HuH-7 (cell line): ENCODE results near the gene OTOS.

Source experiments
- DNase-seq: peaks from one replicate; pipeline ENCODE4 v3.0.0; 2011; ENCODE audit warnings: low spot score

OTOS gene

GRCh38 chr2:240114233-240114632, 26.2 kb downstream of the OTOS start:
- DNase-seq: no peak

DNA sequence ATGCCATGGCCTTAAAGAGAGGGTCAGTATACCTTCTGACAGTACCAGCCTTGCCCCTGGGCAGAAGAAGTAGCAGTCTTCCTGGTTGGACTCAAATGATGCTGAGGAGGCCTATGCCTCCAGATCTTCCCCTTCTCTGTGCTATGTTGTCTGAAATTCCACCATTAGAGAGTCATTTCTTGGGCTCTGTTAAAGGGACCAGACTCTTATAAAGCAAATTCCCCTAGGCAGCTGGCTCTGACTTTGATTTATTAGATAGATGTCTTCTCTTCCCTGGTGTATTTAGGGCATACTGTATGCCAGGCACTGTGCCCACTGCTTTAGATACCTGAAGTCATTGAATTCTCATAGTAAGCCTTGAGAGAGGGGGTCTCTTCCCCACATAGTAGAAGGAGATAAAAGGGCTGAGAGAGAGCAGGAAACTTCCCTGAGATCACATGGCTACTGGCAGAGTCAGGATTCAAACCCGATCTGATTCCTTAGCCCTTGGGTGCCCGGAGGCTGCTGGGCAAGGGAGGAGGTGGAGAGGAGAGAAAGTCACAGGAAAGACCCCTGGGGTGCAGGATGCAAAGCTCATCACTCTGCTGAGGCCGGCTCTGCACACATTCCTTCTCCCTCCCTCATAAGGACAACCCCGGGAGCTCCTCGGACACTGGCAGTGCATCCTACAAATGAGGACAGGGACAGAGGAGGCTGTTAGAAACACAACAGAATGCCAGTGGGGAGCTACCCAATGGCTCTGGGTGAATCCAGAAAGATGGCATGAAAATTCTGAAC, 27.4 kb downstream of the OTOS start:
- no peak for DNase-seq

- DNase-seq: no peak
Observed at GRCh38 chr2:240111253-240111652, 29.2 kb downstream of the OTOS start.

DNA sequence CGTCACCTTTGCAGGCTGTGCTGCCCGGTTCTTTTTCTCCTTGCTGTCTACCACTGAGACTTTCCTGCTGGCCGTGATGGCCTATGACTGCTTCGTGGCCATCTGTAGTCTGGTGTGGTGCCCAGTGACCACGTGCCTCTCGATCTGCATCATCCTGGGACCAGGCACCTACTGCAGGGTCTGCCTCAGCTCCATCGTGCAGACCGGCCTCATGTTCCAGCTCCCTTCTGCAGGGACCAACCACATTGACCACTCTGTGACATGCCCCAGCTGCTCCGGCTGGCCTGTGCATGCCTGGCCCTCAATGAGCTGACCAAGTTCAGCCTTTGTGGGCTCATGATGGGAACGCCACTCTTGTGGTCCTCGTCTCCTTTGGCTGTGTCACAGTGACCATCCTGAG, 31.1 kb downstream of the OTOS start:
- DNase-seq: no peak

- DNase-seq: no peak
Observed at GRCh38 chr2:240107477-240107796, 33.0 kb downstream of the OTOS start.

DNA sequence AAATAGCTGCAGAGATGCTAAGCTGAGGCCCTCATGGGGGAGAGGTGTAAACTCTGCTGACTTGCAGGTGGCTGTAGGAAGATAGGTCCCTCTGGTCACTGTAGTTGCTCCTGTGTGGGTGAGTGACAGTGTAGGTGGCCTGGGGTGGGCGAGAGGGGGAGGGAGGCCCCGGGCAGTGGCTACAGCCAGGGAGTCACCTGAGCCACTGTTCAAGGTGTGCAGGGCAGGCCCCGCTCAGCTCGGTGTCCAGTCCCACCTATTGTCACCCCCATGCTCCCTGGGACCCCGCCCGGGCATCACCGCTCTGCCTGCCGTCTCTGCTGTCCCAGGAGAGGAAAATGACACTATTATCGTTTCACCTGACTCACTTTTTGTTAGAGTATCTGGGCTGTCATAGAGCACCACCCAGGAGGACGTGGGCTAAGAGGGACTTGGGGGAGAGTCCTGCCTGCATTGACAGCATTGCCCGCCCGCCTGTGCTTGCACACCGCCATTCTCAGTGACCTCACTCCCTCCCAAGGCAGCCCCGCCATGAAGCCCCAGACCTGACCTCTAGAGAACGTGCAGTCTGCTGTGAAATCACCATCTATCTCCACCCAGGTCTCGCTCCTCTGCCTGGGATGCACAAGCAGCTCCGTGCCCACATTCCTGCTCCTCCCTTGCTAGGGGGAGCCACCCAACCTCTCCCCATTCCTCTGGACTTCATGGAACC, 33.5 kb downstream of the OTOS start:
- DNase-seq: no peak

GRCh38 chr2:240105982-240106381, 34.5 kb downstream of the OTOS start:
- DNase-seq: no peak

DNA sequence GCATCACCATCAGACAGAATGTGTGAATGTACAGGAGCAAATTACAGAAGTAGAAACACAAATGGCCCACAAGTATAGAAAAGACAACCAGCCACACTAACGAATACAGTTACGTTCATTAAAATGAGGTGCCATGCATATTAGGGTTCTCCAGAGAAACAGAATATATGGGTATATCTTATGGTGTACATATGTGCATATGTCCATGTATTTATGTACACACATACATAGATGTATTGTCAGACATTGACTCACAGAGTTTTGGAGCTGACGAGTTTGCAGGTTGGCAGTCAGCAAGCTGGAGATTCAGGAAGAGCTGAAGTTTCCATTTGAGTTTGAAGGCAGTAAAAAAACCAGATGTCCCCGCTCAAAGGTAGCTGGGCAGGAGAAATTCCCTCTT, 37.3 kb downstream of the OTOS start:
- DNase-seq: no peak

DNA sequence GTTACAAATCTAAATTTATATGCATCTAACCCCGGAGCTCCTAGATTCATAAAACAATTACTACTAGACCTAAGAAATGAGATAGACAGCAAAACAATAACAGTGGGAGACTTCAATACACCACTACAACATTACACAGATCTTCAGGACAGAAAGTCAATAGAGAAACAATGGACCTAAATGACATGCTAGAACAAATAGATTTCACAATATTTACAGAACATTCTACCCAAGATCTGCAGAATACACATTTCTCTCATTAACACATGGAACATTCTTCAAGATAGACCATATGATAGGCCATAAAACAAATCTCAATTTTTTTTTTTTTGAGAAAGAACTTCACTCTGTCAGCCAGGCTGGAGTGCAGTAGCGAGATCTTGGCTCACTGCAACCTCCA, 42.1 kb downstream of the OTOS start:
- DNase-seq: no peak

DNA sequence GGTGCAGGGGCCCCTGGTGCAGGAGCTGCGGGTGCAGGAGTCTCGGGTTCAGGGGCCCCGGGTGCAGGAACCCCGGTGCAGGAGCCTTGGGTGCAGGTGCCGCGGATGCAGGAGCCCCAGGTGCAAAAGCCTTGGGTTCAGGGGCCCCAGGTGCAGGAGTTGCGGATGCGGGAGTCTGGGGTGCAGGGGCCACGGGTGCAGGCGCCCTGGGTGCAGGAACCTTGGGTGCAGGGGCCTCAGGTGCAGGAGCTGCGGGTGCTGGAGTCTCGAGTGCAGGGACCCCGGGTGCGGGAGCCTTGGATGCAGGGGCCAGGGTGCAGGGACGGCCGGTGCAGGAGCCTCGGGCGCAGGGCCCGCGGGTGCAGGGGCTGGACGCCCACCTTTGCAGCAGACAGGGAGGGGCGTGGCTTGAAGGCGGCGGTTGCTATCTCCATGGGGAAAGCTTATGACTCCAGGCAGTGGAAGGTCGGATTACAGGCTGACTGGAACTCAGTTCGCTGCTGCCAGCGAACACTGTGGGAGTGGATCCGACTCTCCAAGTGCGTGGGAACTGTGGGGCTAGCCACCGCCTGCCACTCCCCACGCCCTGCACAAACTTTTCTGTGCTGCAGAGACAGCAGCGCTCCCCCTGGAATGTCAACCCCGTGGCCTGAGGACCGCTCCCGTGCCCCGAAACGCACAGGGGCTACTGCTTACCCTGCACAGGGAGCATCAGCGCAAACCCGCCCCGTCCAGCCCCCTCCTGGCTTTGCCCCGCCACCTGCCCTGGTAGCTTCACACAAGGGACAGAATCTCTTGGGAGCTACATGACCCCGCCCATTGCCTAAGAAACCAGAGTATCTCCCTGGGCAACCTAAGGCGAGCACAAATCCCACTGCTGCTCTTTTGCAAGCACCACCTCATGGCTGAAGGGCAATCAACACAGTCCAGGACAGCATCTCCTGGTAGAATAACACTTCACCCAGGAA, 44.6 kb downstream of the OTOS start:
- no peak for DNase-seq

GRCh38 chr2:240089306-240089705, 51.2 kb downstream of the OTOS start:
- DNase-seq: no peak
